K562 (cell line): ENCODE data around the gene ERVH48-1. TPM values are rescaled to one million over a fixed set of nuclear protein-coding genes. Genes with fewer than 3 reads are reported as not detected.
A peak's percentile ranks its signal among the peaks of the same experiment; 100 is the strongest.

ENCODE experiments used
- ASH1L ChIP-seq: fragments of 450-650 bp; IDR thresholded peaks from 2 replicates; pipeline ENCODE4 v1.6.1; 2018; ENCODE audit warnings: borderline replicate concordance, mild to moderate bottlenecking, low read depth; ENCODE audit not compliant: partially characterized antibody
- CSDE1 ChIP-seq, 2 experiments: fragments of 450-650 bp; IDR thresholded peaks; 2 replicates each; pipeline ENCODE4 v1.6.1; 2016; ENCODE audit warnings: mild to moderate bottlenecking in 1 of 2
- EHMT2 ChIP-seq: fragments of 450-650 bp; IDR thresholded peaks from 2 replicates; pipeline ENCODE4 v1.6.1; 2018; ENCODE audit warnings: antibody characterized with exemption
- ESRRA ChIP-seq: fragments of 450-650 bp; IDR thresholded peaks from 2 replicates; pipeline ENCODE4 v1.6.1; 2014; ENCODE audit warnings: low read depth, mild to moderate bottlenecking, moderate library complexity, borderline replicate concordance
- FOXM1 ChIP-seq, 2 experiments: fragments of 450-650 bp in 1 of 2; sonication (generic) in 1 of 2; formaldehyde crosslinking in 1 of 2; IDR thresholded peaks; 2 replicates each; pipeline versions ENCODE4 v1.6.1 to v1.9.0; 2017 to 2022; ENCODE audit warnings: low read depth in 2 of 2, mild to moderate bottlenecking in 2 of 2, missing genetic modification reagents in 1 of 2, moderate library complexity in 1 of 2
- GABPA ChIP-seq: fragments of 200-800 bp; sonication (Bioruptor generic); conservative IDR thresholded peaks from 2 replicates; pipeline ENCODE4 v1.6.1; 2016; ENCODE audit warnings: low read depth, missing genetic modification characterization, missing compliant biosample characterization
- HDAC1 ChIP-seq, 2 experiments: fragments of 450-650 bp; IDR thresholded peaks; 2 replicates each; pipeline ENCODE4 v1.6.1; 2016 to 2017; ENCODE audit warnings: inconsistent platforms in 1 of 2, mild to moderate bottlenecking in 1 of 2, moderate library complexity in 1 of 2
- HLTF ChIP-seq: fragments of 450-650 bp; IDR thresholded peaks from 2 replicates; pipeline ENCODE4 v1.6.1; 2016
- KDM4B ChIP-seq, 2 experiments: fragments of 450-650 bp in 1 of 2; sonication (generic) in 1 of 2; IDR thresholded peaks; 2 replicates each; pipeline ENCODE4 v1.6.1; 2016 to 2017; ENCODE audit warnings: borderline replicate concordance in 2 of 2, antibody characterized with exemption in 1 of 2, low read depth in 1 of 2, mild to moderate bottlenecking in 1 of 2
- LEF1 ChIP-seq: fragments of 450-650 bp; IDR thresholded peaks from 2 replicates; pipeline ENCODE4 v1.6.1; 2016; ENCODE audit warnings: mild to moderate bottlenecking
- MCM5 ChIP-seq: fragments of 450-650 bp; IDR thresholded peaks from 2 replicates; pipeline ENCODE4 v1.6.1; 2016; ENCODE audit warnings: low read depth
- MIER1 ChIP-seq: fragments of 450-650 bp; IDR thresholded peaks from 2 replicates; pipeline ENCODE4 v1.6.1; 2016; ENCODE audit warnings: antibody characterized with exemption, mild to moderate bottlenecking, low read depth
- NFATC3 ChIP-seq: fragments of 450-650 bp; IDR thresholded peaks from 2 replicates; pipeline ENCODE4 v1.6.1; 2017; ENCODE audit warnings: mild to moderate bottlenecking
- NUFIP1 ChIP-seq: fragments of 450-650 bp; IDR thresholded peaks from 2 replicates; pipeline ENCODE4 v1.6.1; 2018; ENCODE audit not compliant: partially characterized antibody
- PHB2 ChIP-seq: fragments of 450-650 bp; IDR thresholded peaks from 2 replicates; pipeline ENCODE4 v1.6.1; 2017; ENCODE audit warnings: low read depth
- SUPT5H ChIP-seq: fragments of 450-650 bp; IDR thresholded peaks from 2 replicates; pipeline ENCODE4 v1.6.1; 2016
- TOE1 ChIP-seq, 2 experiments: fragments of 450-650 bp in 1 of 2; sonication (generic) in 1 of 2; formaldehyde crosslinking in 1 of 2; IDR thresholded peaks; 2 replicates each; pipeline versions ENCODE4 v1.7.1 to v1.8.0; 2016 to 2022; ENCODE audit warnings: borderline replicate concordance in 2 of 2, mild to moderate bottlenecking in 2 of 2, antibody characterized with exemption in 1 of 2, inconsistent platforms in 1 of 2, low read depth in 1 of 2, missing genetic modification reagents in 1 of 2, moderate library complexity in 1 of 2
- XRCC3 ChIP-seq: fragments of 450-650 bp; IDR thresholded peaks from 2 replicates; pipeline ENCODE4 v1.6.1; 2017; ENCODE audit warnings: mild to moderate bottlenecking, moderate library complexity
- XRCC5 ChIP-seq: fragments of 200-400 bp; formaldehyde crosslinking; IDR thresholded peaks from 2 replicates; pipeline ENCODE4 v1.6.1; 2017; ENCODE audit warnings: low read depth, mild to moderate bottlenecking, low read length
- ZNF197 ChIP-seq: fragments of 200-800 bp; sonication (Bioruptor generic); IDR thresholded peaks from 2 replicates; pipeline ENCODE4 v1.6.1; 2016; ENCODE audit warnings: low read depth, missing genetic modification characterization, missing compliant biosample characterization
- polyA plus RNA-seq, 8 experiments: library from polyadenylated mRNA; depleted of rRNA in 4 of 8; stranded (reverse) in 5 of 8; unstranded in 3 of 8; fragments of >200 nt; fragmentation: Nextera tagmentation in 2 of 8; fragmentation: Illumina TruSeq in 1 of 8; extraction: Ambion mirVana in 2 of 8; extraction: Trizol in 1 of 8; gene quantifications; 2 replicates each; pipeline versions ENCODE4 v1.2.1 to v1.2.3, GENCODE V29; 2011 to 2014; ENCODE audit warnings: inconsistent platforms in 1 of 8, missing spikeins in 1 of 8
- total RNA-seq, 7 experiments: library from RNA; depleted of rRNA in 6 of 7; stranded (reverse); fragments of >200 nt in 6 of 7; fragmentation: Illumina TruSeq in 2 of 7; extraction: Trizol in 2 of 7; gene quantifications; 2 replicates each; pipeline versions ENCODE4 v1.2.1 to v1.2.3, GENCODE V29; 2011 to 2021; ENCODE audit warnings: low replicate concordance in 1 of 7
- TF ChIP-seq, protein P1 (sequence below), 2 experiments: IDR thresholded peaks in 1 of 2; conservative IDR thresholded peaks in 1 of 2; 2 replicates each; pipeline ENCODE4 v1.6.1; 2016; ENCODE audit warnings: low read depth in 2 of 2, mild to moderate bottlenecking in 1 of 2, missing compliant biosample characterization in 1 of 2, missing genetic modification characterization in 1 of 2, moderate library complexity in 1 of 2
- TF ChIP-seq, protein P2 (sequence below): sonication (generic); formaldehyde crosslinking; IDR thresholded peaks from 2 replicates; pipeline ENCODE4 v1.8.0; 2022; ENCODE audit warnings: missing genetic modification reagents, mild to moderate bottlenecking, moderate library complexity, borderline replicate concordance

ERVH48-1 gene
- total and polyA plus RNA-seq, 9 of the 15 experiments (the other 6 are each of a cell fraction or from before 2014, with no cell fraction given): 0.08 to 0.49 (median 0.16) TPM; not detected in 3

DNA sequence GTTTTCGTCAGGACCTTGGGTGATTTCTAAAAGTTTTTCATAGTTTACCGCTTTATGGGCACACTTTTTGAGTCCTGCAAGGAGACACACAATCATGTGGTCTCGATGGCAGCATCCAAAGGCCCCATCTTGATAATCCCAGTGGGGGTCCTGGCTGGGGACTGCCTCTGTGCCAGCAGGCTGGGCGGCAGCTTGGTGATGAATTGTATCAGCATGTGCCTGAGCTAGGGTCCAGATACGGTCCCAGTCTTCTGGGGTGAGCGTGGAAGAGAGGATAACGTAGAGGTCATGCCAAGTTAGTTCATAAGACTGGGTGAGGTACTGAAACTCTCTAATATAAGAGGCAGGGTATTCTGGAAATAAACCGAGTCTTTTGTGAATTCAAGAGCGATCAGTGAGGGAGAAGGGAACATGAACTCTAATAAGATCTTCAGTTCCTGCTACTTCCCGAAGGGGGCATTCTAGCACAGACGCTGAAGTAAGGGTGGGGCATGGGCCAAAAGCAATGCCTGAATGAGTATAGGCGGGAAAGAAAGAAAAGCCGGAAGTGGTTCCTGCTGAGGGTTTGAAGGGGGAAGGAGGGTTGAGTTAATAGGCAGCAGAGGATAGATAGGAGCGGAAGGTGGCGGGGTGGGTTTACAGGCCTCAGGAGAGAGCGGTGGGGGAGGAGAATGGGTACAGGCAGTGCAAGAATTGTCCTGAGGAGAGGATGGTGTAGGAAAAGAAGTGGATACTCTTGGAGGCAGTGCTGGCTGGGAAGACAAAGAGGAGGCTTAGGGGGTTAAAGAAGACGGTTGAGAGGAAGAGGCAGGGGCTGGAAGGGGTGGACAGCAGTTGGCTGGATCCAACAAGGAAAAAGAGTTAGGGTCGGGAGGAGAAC, 1.6 kb downstream of the ERVH48-1 start (continued):
- TF ChIP-seq, protein P1, sequence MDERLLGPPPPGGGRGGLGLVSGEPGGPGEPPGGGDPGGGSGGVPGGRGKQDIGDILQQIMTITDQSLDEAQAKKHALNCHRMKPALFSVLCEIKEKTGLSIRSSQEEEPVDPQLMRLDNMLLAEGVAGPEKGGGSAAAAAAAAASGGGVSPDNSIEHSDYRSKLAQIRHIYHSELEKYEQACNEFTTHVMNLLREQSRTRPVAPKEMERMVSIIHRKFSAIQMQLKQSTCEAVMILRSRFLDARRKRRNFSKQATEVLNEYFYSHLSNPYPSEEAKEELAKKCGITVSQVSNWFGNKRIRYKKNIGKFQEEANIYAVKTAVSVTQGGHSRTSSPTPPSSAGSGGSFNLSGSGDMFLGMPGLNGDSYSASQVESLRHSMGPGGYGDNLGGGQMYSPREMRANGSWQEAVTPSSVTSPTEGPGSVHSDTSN (CRISPR knock-in tag; IDR thresholded peaks at IDR 0.05; ENCODE audit: low read depth): no peak
- TF ChIP-seq, protein P1 (tag; conservative IDR thresholded peaks at IDR 0.05; ENCODE audit: low read depth): 0 out of 2 replicates have a peak, but pooled peaks have one; percentile 14
- TF ChIP-seq HDAC1 (IDR thresholded peaks at IDR 0.05) (peak; percentile 89 to 93), GABPA (tag) (peak; percentile 87), MIER1 (peak; percentile 65; the same call in 1 of the 2 replicates), MCM5 (0 out of 2 replicates have a peak, but pooled peaks have one; percentile 87), CSDE1 (IDR thresholded peaks at IDR 0.05) (0 out of 4 replicates have a peak, but pooled peaks of 1 of the 2 experiments have one; percentile 57), ZNF197 (CRISPR knock-in tag) (no peak), ESRRA (peak; percentile 67), LEF1 (peak; percentile 89), TOE1 (IDR thresholded peaks at IDR 0.05; ENCODE audit: borderline replicate concordance) (peak; percentile 89), TOE1 (CRISPR knock-in tag; IDR thresholded peaks at IDR 0.05; ENCODE audit: borderline replicate concordance, low read depth) (no peak), KDM4B (IDR thresholded peaks at IDR 0.05; ENCODE audit: borderline replicate concordance in 2 of 2, low read depth in 1 of 2) (peak in 1 of 2 experiments; percentile 42; a peak in 1 of 4 replicates), NFATC3 (peak; percentile 90; the same call in 1 of the 2 replicates), NUFIP1 (peak; percentile 50), HLTF (peak; percentile 98), EHMT2 (peak; percentile 91), ASH1L (peak; percentile 84), PHB2 (peak; percentile 80), SUPT5H (peak; percentile 84), FOXM1 (IDR thresholded peaks at IDR 0.05; ENCODE audit: low read depth) (peak; percentile 67), FOXM1 (CRISPR knock-in tag; IDR thresholded peaks at IDR 0.05; ENCODE audit: low read depth) (no peak), XRCC3 (no peak), XRCC5 (peak; percentile 88)
- TF ChIP-seq, protein P2, sequence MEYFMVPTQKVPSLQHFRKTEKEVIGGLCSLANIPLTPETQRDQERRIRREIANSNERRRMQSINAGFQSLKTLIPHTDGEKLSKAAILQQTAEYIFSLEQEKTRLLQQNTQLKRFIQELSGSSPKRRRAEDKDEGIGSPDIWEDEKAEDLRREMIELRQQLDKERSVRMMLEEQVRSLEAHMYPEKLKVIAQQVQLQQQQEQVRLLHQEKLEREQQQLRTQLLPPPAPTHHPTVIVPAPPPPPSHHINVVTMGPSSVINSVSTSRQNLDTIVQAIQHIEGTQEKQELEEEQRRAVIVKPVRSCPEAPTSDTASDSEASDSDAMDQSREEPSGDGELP (CRISPR knock-in tag): peak; percentile 65; the same call in 1 of the 2 replicates
